Cardiac fibroblast (primary cell): ENCODE measurements around the gene SUSD1.
"Not testable (repeated sequence)": the region's sequence is repeated elsewhere in the genome, so short reads cannot be mapped to it uniquely, and the experiment has no call there.

Experiments
- DNase-seq, 2 donors: peaks; one replicate each; pipeline versions ENCODE4 v3.0.0 to v3.0.0-alpha.2; 2010; ENCODE audit warnings: low read depth in 2 of 2
- H3K4me3 ChIP-seq, 2 donors: replicated peaks in 1 of 2; 1 replicate in 1 of 2; 2 replicates in 1 of 2; pipeline ENCODE4 v1.5.1; 2011; ENCODE audit warnings: low read depth in 2 of 2, low read length in 2 of 2, mild to moderate bottlenecking in 2 of 2, moderate library complexity in 1 of 2
- CTCF ChIP-seq: IDR thresholded peaks from one replicate; pipeline ENCODE4 v1.5.1; 2011; ENCODE audit warnings: low read depth, mild to moderate bottlenecking, low read length, inconsistent platforms

Gene SUSD1

GRCh38 chr9:112200711-112201110 lies 25.6 kb upstream of the SUSD1 start:
- no peak for DNase-seq
- no peak overlapping the region for H3K4me3 ChIP-seq
- no peak for TF ChIP-seq CTCF

GRCh38 chr9:112198646-112199045 lies 23.5 kb upstream of the SUSD1 start:
- no peak for DNase-seq
- H3K4me3 ChIP-seq = no peak overlapping the region
- no peak for TF ChIP-seq CTCF

- peak; percentile 25 to 78 for DNase-seq
- TF ChIP-seq CTCF = no peak
- no peak overlapping the region for H3K4me3 ChIP-seq
Observed at GRCh38 chr9:112194969-112195431, 19.9 kb upstream of the SUSD1 start.

DNA sequence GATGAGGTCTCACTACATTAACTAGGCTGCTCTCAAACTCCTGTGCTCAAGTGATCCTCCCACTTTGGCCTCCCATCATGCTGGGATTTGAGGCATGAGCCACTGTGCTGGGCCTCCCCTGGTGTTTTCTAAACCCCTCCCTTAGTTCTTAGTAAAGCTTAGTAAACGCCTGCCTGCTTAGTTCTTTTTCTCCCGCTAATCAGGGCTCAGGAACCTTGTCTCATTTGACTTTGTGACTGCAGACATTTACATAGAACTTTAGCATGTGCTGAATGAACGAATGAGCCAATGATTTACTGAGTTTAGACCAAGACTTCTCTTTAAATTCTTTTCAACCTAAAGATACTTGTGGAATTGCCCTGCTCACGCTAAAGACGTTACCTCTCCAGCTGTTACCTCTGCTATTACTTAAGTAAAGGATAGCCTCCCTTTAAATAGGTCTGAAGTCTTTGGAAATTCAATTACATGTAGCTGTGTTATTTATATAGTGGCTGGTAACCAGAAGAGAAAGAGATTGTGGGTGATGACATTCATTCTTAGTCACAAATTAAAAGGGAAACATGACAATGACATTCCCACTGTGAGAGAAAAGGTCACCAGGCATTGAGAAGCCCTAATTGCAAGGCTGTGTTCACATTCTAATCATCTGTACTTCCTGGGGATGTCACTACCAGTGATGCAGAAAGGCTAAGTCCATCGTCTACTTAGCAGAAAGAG lies 18.6 kb upstream of the SUSD1 start:
- no peak overlapping the region for H3K4me3 ChIP-seq
- TF ChIP-seq CTCF = no peak
- DNase-seq = no peak

GRCh38 chr9:112190320-112190719 lies 15.2 kb upstream of the SUSD1 start:
- not testable (repeated sequence) for H3K4me3 ChIP-seq, DNase-seq

DNA sequence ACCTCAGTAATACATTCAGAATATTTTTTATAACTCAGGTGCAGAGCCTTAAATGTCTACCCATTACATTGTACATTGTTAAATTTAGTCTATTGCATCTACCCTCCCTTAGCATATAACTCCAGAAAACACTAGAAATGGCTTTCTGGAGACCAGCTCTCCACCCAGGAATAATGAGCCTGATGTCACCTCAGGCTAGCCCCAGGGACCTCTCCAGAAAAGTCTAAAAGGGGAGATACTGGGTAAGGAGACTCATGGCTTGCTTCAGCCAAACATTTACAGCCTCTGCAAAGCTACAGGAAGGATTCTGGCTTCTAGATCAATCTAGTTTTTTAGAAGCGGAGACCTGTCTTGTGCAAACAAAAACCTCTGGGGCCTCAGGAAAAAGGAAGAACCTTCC lies 13.8 kb upstream of the SUSD1 start:
- no peak for DNase-seq
- TF ChIP-seq CTCF = no peak
- H3K4me3 ChIP-seq = no peak overlapping the region

GRCh38 chr9:112187404-112187803 lies 12.3 kb upstream of the SUSD1 start:
- no peak for TF ChIP-seq CTCF
- DNase-seq = no peak
- H3K4me3 ChIP-seq = no peak overlapping the region
